Motor neuron (in vitro differentiated cells): ENCODE results near the gene PMM2. TPM values are rescaled to one million over a fixed set of nuclear protein-coding genes. Genes with fewer than 3 reads are reported as not detected.
"Not testable (repeated sequence)": the region's sequence is repeated elsewhere in the genome, so short reads cannot be mapped to it uniquely, and the experiment has no call there.

Source experiments
- ATAC-seq, 8 experiments: fragments of 200-7000 bp; cut with Tn5 transposase; replicated peaks in 6 of 8; 2 replicates each; pipeline ENCODE4 v1.8.0; 2021; ENCODE audit warnings: mild to moderate bottlenecking in 8 of 8, moderate library complexity in 8 of 8
- H3K27ac ChIP-seq, 2 donors: fragments of 250-450 bp; sonication (Bioruptor Pico); 2 replicates each; pipeline ENCODE4 v1.9.0; 2021; ENCODE audit warnings: antibody characterized with exemption in 2 of 2, mild to moderate bottlenecking in 2 of 2, moderate library complexity in 1 of 2
- H3K4me1 ChIP-seq, 2 donors: fragments of 250-450 bp; sonication (Bioruptor Pico); replicated peaks in 1 of 2; 2 replicates each; pipeline ENCODE4 v1.6.1; 2021; ENCODE audit warnings: antibody characterized with exemption in 2 of 2, mild to moderate bottlenecking in 2 of 2, moderate library complexity in 1 of 2
- H3K4me3 ChIP-seq, 5 donors: fragments of 250-450 bp; sonication (Bioruptor Pico); 2 replicates each; pipeline ENCODE4 v1.9.0; 2021; ENCODE audit warnings: antibody characterized with exemption in 5 of 5, mild to moderate bottlenecking in 5 of 5, moderate library complexity in 4 of 5
- WGBS, 10 experiments: fragments of 450-650 bp; shearing (Covaris generic); methylation state at CpG; one replicate each; pipeline ENCODE4 v1.0.0; 2022; 5-methylcytosine and 5-hydroxymethylcytosine counted together
- in situ Hi-C, 9 experiments: fragments of 400-800 bp; cut with MboI; loops; one replicate each; pipeline ENCODE4 v1.15.0; 2021; ENCODE audit warnings: low sequenced_read_pairs in 9 of 9, low pct_unique_long_range_greater_than_20kb in 2 of 9; ENCODE audit not compliant: unreplicated experiment in 9 of 9
- total RNA-seq, 8 experiments: library from RNA; unstranded; fragments of 300-600 nt; gene quantifications; 2 replicates each; pipeline versions ENCODE4 v1.2.3 to v1.2.4, GENCODE V29; 2022

PMM2 gene
- total RNA-seq, 8 experiments from 2014 or later, result 14.5 to 58.6 (median 34.6) TPM

GRCh38 chr16:8764525-8765250 lies 33.0 kb upstream of the PMM2 start:
- no peak for ATAC-seq
- peaks cover 11 to 25% of the 10 kb centered on the region in 2 donors for H3K4me1 ChIP-seq
- in situ Hi-C loops, result no loop called here
- no peak overlapping the region for H3K4me3 ChIP-seq
- H3K27ac ChIP-seq, result peak overlapping the region; percentile 30 to 51
- 61 to 100% (median 86%) methylated on average over 1 to 11 of the region's 18 CpGs; no CpG with 5 or more reads in 4 of the 10 experiments for WGBS, 10 experiments

- no peak for ATAC-seq
- in situ Hi-C loops, result no loop called here
- WGBS, 10 experiments, result 80 to 100% (median 100%) methylated on average over 1 to 2 of the region's 8 CpGs; no CpG with 5 or more reads in 7 of the 10 experiments
- peaks cover 11 to 25% of the 10 kb centered on the region in 2 donors for H3K4me1 ChIP-seq
- no peak overlapping the region for H3K4me3 ChIP-seq
- peak overlapping the region in 1 of 2 donors; percentile 38 for H3K27ac ChIP-seq
These were observed 30.5 kb upstream of the PMM2 start for GRCh38 chr16:8767176-8767575.

- peak in 5 of 8 experiments; percentile 27 to 62 (median 37) for ATAC-seq
- H3K4me3 ChIP-seq, result no peak overlapping the region
- in situ Hi-C loops, result no loop called here
- H3K27ac ChIP-seq, result peak overlapping the region in 1 of 2 donors; percentile 38
- WGBS, 10 experiments, result 17 to 81% (median 57%) methylated on average over 1 to 10 of the region's 12 CpGs; no CpG with 5 or more reads in 1 of the 10 experiments
- peaks cover 11 to 24% of the 10 kb centered on the region in 2 donors for H3K4me1 ChIP-seq
These were observed 29.4 kb upstream of the PMM2 start for GRCh38 chr16:8768283-8768682.

- Histone ChIP-seq H3K4me3 (no peak overlapping the region), H3K27ac (peak overlapping the region; percentile 27 to 73), H3K4me1 (peaks cover 6 to 20% of the 10 kb centered on the region in 2 donors)
- ATAC-seq, result peak in 5 of 8 experiments; percentile 78 to 97 (median 87)
- 12 to 33% (median 16%) methylated on average over 3 to 11 of the region's 12 CpGs; no CpG with 5 or more reads in 7 of the 10 experiments for WGBS, 10 experiments
- in situ Hi-C loops, result no loop called here
These were observed 28.9 kb upstream of the PMM2 start for GRCh38 chr16:8768692-8769091.

- no peak for ATAC-seq
These were observed 24.1 kb upstream of the PMM2 start for GRCh38 chr16:8773537-8773936.

GRCh38 chr16:8774208-8774607 lies 23.4 kb upstream of the PMM2 start:
- H3K27ac ChIP-seq, result no peak overlapping the region
- ATAC-seq, result no peak
- 79 to 92% (median 86%) methylated on average over 5 to 11 of the region's 11 CpGs; no CpG with 5 or more reads in 3 of the 10 experiments for WGBS, 10 experiments
- no peak overlapping the region for H3K4me3 ChIP-seq
- in situ Hi-C loops, result no loop called here
- H3K4me1 ChIP-seq, result no peaks in the 10 kb centered on the region

More at GRCh38 chr16:8773537-8773936, 24.1 kb upstream of the PMM2 start:
- WGBS, 10 experiments, result 6 to 96% (median 81%) methylated on average over 1 to 3 of the region's 3 CpGs; no CpG with 5 or more reads in 1 of the 10 experiments
- Histone ChIP-seq H3K27ac (no peak overlapping the region), H3K4me1 (peaks cover 0 to 4% of the 10 kb centered on the region in 2 donors), H3K4me3 (no peak overlapping the region)
- in situ Hi-C loops, result no loop called here

- no peak for ATAC-seq
- Histone ChIP-seq H3K4me3 (no peak overlapping the region), H3K4me1 (no peaks in the 10 kb centered on the region), H3K27ac (no peak overlapping the region)
- in situ Hi-C loops, result loop anchor here in 4 of 9 experiments (25.0 kb wide), 1 partner anchor 113 kb away; the partner anchor contains the start of gene ABAT (in 4 of the 4)
- WGBS, 10 experiments, result 0 to 100% (median 71%) methylated on average over 1 of the region's 1 CpG; no CpG with 5 or more reads in 5 of the 10 experiments
These were observed 22.3 kb upstream of the PMM2 start for GRCh38 chr16:8775359-8775758.

GRCh38 chr16:8776129-8776584 lies 21.5 kb upstream of the PMM2 start:
- WGBS, 10 experiments, result 41 to 100% (median 95%) methylated on average over 2 to 6 of the region's 12 CpGs; no CpG with 5 or more reads in 5 of the 10 experiments
- in situ Hi-C loops, result loop anchor here in 4 of 9 experiments (25.0 kb wide), 1 partner anchor 114 kb away; the partner anchor contains the start of gene ABAT (in 4 of the 4)
- H3K27ac ChIP-seq, result no peak overlapping the region
- no peaks in the 10 kb centered on the region for H3K4me1 ChIP-seq
- ATAC-seq, result peak in 2 of 8 experiments; percentile 59 to 73
- no peak overlapping the region for H3K4me3 ChIP-seq

- no peak for ATAC-seq
These were observed 20.4 kb upstream of the PMM2 start for GRCh38 chr16:8777217-8777616.

GRCh38 chr16:8781797-8782196 lies 15.8 kb upstream of the PMM2 start:
- Histone ChIP-seq H3K4me3 (no peak overlapping the region), H3K27ac (no peak overlapping the region), H3K4me1 (no peaks in the 10 kb centered on the region)
- in situ Hi-C loops, result loop anchor here in 5 of 9 experiments (10.0 to 25.0 kb wide), 2 partner anchors 117 to 119 kb away; partner anchors contain the start of gene ABAT (in 4 of the 5)
- no peak for ATAC-seq
- WGBS, 10 experiments, result 57 to 94% (median 90%) methylated on average over 3 to 5 of the region's 8 CpGs; no CpG with 5 or more reads in 7 of the 10 experiments

More at GRCh38 chr16:8777217-8777616, 20.4 kb upstream of the PMM2 start:
- no peak overlapping the region for H3K27ac ChIP-seq
- WGBS, 10 experiments, result 80% methylated on average over 1 of the region's 7 CpGs; no CpG with 5 or more reads in 9 of the 10 experiments
- in situ Hi-C loops, result loop anchor here in 4 of 9 experiments (25.0 kb wide), 1 partner anchor 115 kb away; the partner anchor contains the start of gene ABAT (in 4 of the 4)
- H3K4me3 ChIP-seq, result no peak overlapping the region
- H3K4me1 ChIP-seq, result no peaks in the 10 kb centered on the region

GRCh38 chr16:8782673-8783072 lies 15.0 kb upstream of the PMM2 start:
- no peak overlapping the region for H3K4me3 ChIP-seq
- ATAC-seq, result no peak
- H3K27ac ChIP-seq, result no peak overlapping the region
- in situ Hi-C loops, result loop anchor here in 5 of 9 experiments (10.0 to 25.0 kb wide), 2 partner anchors 118 to 120 kb away; partner anchors contain the start of gene ABAT (in 4 of the 5)
- WGBS, 10 experiments, result 17 to 87% (median 68%) methylated on average over 1 to 6 of the region's 6 CpGs
- H3K4me1 ChIP-seq, result no peaks in the 10 kb centered on the region

- no peaks in the 10 kb centered on the region for H3K4me1 ChIP-seq
- in situ Hi-C loops, result loop anchor here in 5 of 9 experiments (10.0 to 25.0 kb wide), 2 partner anchors 121 to 123 kb away; partner anchors contain the start of gene ABAT (in 4 of the 5)
- H3K4me3 ChIP-seq, result no peak overlapping the region
- WGBS, 10 experiments, result 53 to 97% (median 80%) methylated on average over 1 to 5 of the region's 6 CpGs; no CpG with 5 or more reads in 1 of the 10 experiments
- ATAC-seq, result no peak
- no peak overlapping the region for H3K27ac ChIP-seq
These were observed 12.2 kb upstream of the PMM2 start for GRCh38 chr16:8785408-8785807.

- H3K4me3 ChIP-seq, H3K4me1 ChIP-seq, ATAC-seq, H3K27ac ChIP-seq: not testable (repeated sequence)
- in situ Hi-C loops, result loop anchor here in 5 of 9 experiments (10.0 to 25.0 kb wide), 2 partner anchors 122 to 124 kb away; partner anchors contain the start of gene ABAT (in 4 of the 5)
- 40 to 96% (median 79%) methylated on average over 2 to 7 of the region's 11 CpGs; no CpG with 5 or more reads in 4 of the 10 experiments for WGBS, 10 experiments
These were observed 11.3 kb upstream of the PMM2 start for GRCh38 chr16:8786316-8786715.
